Muscle layer of duodenum (tissue), 2 donors: ENCODE results near the gene TEDC1.
A peak's percentile ranks its signal among the peaks of the same experiment; 100 is the strongest.

ENCODE experiments used
- H3K27ac ChIP-seq: one replicate; pipeline ENCODE4 v1.7.0; 2013; ENCODE audit warnings: mild to moderate bottlenecking, low read length
- H3K27me3 ChIP-seq: one replicate; pipeline ENCODE4 v1.7.0; 2013; ENCODE audit warnings: low read depth, mild to moderate bottlenecking, control low read depth, low read length
- H3K36me3 ChIP-seq, 2 donors: one replicate each; pipeline ENCODE4 v1.7.0; 2013; ENCODE audit warnings: low read length in 2 of 2, control low read depth in 1 of 2, mild to moderate bottlenecking in 1 of 2; ENCODE audit not compliant: insufficient read depth in 2 of 2, control insufficient read depth in 1 of 2
- H3K4me1 ChIP-seq, 2 donors: one replicate each; pipeline ENCODE4 v1.7.0; 2013; ENCODE audit warnings: low read length in 2 of 2, mild to moderate bottlenecking in 2 of 2, control low read depth in 1 of 2, moderate library complexity in 1 of 2; ENCODE audit not compliant: insufficient read depth in 2 of 2, control insufficient read depth in 1 of 2
- H3K4me3 ChIP-seq, 2 donors: one replicate each; pipeline ENCODE4 v1.7.0; 2013; ENCODE audit warnings: low read length in 2 of 2, low read depth in 1 of 2, mild to moderate bottlenecking in 1 of 2
- H3K9me3 ChIP-seq, 2 donors: one replicate each; pipeline ENCODE4 v1.7.0; 2013; ENCODE audit warnings: low read length in 2 of 2, control low read depth in 1 of 2, mild to moderate bottlenecking in 1 of 2; ENCODE audit not compliant: control insufficient read depth in 1 of 2
- donor health status: healthy.

Gene TEDC1

DNA sequence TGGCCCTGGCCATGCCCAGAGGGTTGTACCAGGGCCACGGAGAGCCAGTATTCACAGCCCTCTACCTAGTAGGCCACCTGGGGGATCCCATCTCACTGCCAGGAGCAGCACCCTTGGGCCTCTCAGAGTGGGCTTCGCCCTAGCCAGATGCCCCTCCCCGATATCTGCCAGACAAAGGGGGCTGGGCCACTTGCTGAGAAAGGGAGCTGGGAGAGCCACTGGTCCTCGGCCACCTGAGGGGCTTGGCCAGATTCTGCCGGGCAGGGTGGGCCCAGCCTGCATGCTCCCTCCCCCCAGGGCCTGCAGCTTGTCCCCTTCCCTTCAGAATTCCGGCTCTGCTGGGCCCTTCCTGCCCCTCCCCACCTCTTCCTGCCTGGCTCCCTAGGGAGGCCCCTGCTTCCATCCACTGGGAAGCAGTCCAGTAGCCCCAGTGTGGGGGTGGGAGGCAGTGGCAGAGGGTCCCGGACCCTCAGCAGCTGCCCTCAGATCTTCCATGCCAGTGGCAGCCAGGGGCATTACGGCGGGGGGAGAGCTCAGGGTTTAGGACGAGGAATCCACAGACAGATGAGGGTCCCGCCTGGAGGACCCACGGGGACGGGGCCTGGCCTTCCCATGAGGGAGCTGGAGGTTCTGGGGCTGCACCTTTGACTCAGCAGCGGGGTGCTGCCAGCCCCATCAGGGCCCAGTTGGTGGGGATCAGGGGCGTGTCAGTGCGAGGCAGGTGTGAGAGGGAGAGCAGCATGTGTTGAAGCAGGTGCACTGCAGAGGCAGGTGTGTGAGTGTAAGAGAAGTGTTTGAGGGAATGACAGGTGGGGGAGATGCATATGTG is 14.0 kb upstream of the TEDC1 start:
- Histone ChIP-seq H3K27me3 (peaks cover 26% of the 10 kb centered on the region), H3K27ac (peak overlapping the region; percentile 23), H3K36me3 (peaks cover 0 to 12% of the 10 kb centered on the region in 2 donors), H3K4me1 (peaks cover 1 to 68% of the 10 kb centered on the region in 2 donors), H3K9me3 (no peaks in the 10 kb centered on the region), H3K4me3 (peak overlapping the region; percentile 37 to 88)

GRCh38 chr14:105477660-105478397 is 13.2 kb upstream of the TEDC1 start:
- peaks cover 8 to 68% of the 10 kb centered on the region in 2 donors for H3K4me1 ChIP-seq
- H3K4me3 ChIP-seq, result no peak overlapping the region
- H3K27me3 ChIP-seq, result peaks cover 26% of the 10 kb centered on the region
- no peaks in the 10 kb centered on the region for H3K9me3 ChIP-seq
- no peak overlapping the region for H3K27ac ChIP-seq
- H3K36me3 ChIP-seq, result peaks cover 0 to 12% of the 10 kb centered on the region in 2 donors

DNA sequence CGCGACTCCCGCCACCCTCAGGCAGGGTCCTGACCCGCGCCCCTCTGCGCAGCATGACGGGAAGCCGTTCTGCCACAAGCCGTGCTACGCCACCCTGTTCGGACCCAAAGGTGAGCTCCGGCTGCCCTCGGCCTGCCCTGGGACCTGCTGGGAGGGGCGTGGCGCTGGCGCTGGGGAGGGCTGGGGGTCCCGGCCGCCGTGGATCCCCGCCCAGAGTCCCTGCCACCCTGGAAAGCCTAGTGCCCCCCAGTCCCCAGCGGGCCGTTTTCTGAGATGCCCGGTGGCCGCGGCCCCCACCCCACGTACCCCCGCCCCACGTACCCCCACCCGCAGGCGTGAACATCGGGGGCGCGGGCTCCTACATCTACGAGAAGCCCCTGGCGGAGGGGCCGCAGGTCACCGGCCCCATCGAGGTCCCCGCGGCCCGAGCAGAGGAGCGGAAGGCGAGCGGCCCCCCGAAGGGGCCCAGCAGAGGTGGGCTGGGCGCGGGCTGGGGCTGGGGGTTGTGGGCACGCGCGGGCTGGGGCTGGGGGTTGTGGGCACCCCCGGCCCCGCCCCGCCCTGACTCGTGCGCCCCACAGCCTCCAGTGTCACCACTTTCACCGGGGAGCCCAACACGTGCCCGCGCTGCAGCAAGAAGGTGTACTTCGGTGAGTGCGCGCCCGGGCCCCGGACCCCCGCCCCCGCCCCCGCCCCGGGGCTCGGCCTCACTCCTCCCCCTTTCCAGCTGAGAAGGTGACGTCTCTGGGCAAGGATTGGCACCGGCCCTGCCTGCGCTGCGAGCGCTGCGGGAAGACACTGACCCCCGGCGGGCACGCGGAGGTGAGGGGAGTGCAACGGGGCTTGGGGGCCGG is 12.4 kb upstream of the TEDC1 start:
- no peaks in the 10 kb centered on the region for H3K9me3 ChIP-seq
- H3K36me3 ChIP-seq, result peaks cover 0 to 12% of the 10 kb centered on the region in 2 donors
- H3K27ac ChIP-seq, result no peak overlapping the region
- peaks cover 8 to 70% of the 10 kb centered on the region in 2 donors for H3K4me1 ChIP-seq
- H3K4me3 ChIP-seq, result no peak overlapping the region
- H3K27me3 ChIP-seq, result peaks cover 26% of the 10 kb centered on the region

GRCh38 chr14:105479431-105480158 is 11.5 kb upstream of the TEDC1 start:
- Histone ChIP-seq H3K27me3 (peaks cover 26% of the 10 kb centered on the region), H3K9me3 (no peaks in the 10 kb centered on the region), H3K4me1 (peaks cover 10 to 78% of the 10 kb centered on the region in 2 donors), H3K27ac (no peak overlapping the region), H3K36me3 (peaks cover 0 to 12% of the 10 kb centered on the region in 2 donors), H3K4me3 (no peak overlapping the region)

GRCh38 chr14:105480199-105480746 is 10.8 kb upstream of the TEDC1 start:
- Histone ChIP-seq H3K4me1 (peaks cover 10 to 78% of the 10 kb centered on the region in 2 donors), H3K36me3 (peaks cover 0 to 12% of the 10 kb centered on the region in 2 donors), H3K27me3 (peaks cover 25% of the 10 kb centered on the region), H3K9me3 (no peaks in the 10 kb centered on the region), H3K27ac (no peak overlapping the region), H3K4me3 (peak overlapping the region in 1 of 2 donors; percentile 72)

GRCh38 chr14:105480807-105481801 is 9.9 kb upstream of the TEDC1 start:
- Histone ChIP-seq H3K36me3 (peaks cover 0 to 12% of the 10 kb centered on the region in 2 donors), H3K27ac (peak overlapping the region; percentile 92), H3K4me1 (peaks cover 10 to 79% of the 10 kb centered on the region in 2 donors), H3K27me3 (peaks cover 17% of the 10 kb centered on the region), H3K9me3 (no peaks in the 10 kb centered on the region), H3K4me3 (peak overlapping the region; percentile 57 to 72)

DNA sequence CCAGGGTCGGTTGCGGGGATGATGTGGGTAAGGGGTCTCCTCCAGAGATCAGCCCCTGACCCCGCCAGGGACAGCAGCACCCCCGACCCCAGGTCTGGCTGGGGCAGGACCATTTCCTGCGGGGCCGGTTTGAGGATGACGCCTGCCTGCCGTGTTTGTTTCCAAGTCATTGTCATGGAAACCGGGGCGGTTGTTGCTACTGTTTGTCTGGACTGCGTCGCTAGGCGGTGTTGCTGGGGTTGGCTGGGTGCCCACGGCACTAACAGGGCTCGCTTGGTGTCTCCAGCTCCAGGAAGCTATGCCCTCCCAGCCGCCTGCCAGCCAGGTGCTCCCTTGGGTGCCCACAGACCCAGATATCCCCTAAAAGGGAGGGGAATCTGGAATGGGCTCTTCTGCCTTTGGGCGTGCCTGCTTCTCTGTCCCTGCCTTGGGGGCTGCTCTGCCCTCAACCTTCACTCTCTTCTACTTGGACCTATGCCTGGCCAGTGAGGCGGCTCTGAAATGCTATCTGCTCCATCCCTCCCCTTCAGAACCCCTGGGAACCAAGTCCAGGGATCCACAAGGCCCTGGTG is 9.1 kb upstream of the TEDC1 start:
- Histone ChIP-seq H3K27me3 (peaks cover 8% of the 10 kb centered on the region), H3K4me1 (peaks cover 10 to 79% of the 10 kb centered on the region in 2 donors), H3K36me3 (peaks cover 0 to 12% of the 10 kb centered on the region in 2 donors), H3K27ac (peak overlapping the region; percentile 86), H3K9me3 (no peaks in the 10 kb centered on the region), H3K4me3 (peak overlapping the region; percentile 16 to 72)

GRCh38 chr14:105482486-105483110 is 8.4 kb upstream of the TEDC1 start:
- Histone ChIP-seq H3K4me3 (peak overlapping the region; percentile 16 to 72), H3K27ac (peak overlapping the region; percentile 86), H3K4me1 (peaks cover 10 to 74% of the 10 kb centered on the region in 2 donors), H3K27me3 (peaks cover 5% of the 10 kb centered on the region), H3K9me3 (no peaks in the 10 kb centered on the region), H3K36me3 (peaks cover 0 to 12% of the 10 kb centered on the region in 2 donors)
